IPS-18c (cell line): ENCODE data around the gene RAB14.

Experiments used
- H3K4me3 ChIP-seq: 2 replicates; pipeline ENCODE4 v1.7.0; 2013; ENCODE audit warnings: low read depth, mild to moderate bottlenecking, low read length, moderate library complexity; ENCODE audit not compliant: insufficient read depth
- H3K9me3 ChIP-seq: one replicate; pipeline ENCODE4 v1.6.1; 2013; ENCODE audit warnings: mild to moderate bottlenecking, low read length, moderate library complexity; ENCODE audit not compliant: control insufficient read depth, insufficient read depth

RAB14 gene

GRCh38 chr9:121222524-121223171 lies 21.0 kb upstream of the RAB14 start:
- Histone ChIP-seq H3K4me3 (no peak overlapping the region), H3K9me3 (no peaks in the 10 kb centered on the region)

- no peak overlapping the region for H3K4me3 ChIP-seq
- no peaks in the 10 kb centered on the region for H3K9me3 ChIP-seq
Measured at GRCh38 chr9:121221664-121222055, 20.0 kb upstream of the RAB14 start.

- Histone ChIP-seq H3K4me3 (no peak overlapping the region), H3K9me3 (no peaks in the 10 kb centered on the region)
Measured at GRCh38 chr9:121220996-121221663, 19.5 kb upstream of the RAB14 start.

- H3K9me3 ChIP-seq: no peaks in the 10 kb centered on the region
- H3K4me3 ChIP-seq: no peak overlapping the region
Measured at GRCh38 chr9:121219530-121219929, 17.9 kb upstream of the RAB14 start.

GRCh38 chr9:121218357-121219027 lies 16.8 kb upstream of the RAB14 start:
- Histone ChIP-seq H3K4me3 (no peak overlapping the region), H3K9me3 (no peaks in the 10 kb centered on the region)

GRCh38 chr9:121217609-121218292 lies 16.1 kb upstream of the RAB14 start:
- Histone ChIP-seq H3K9me3 (no peaks in the 10 kb centered on the region), H3K4me3 (no peak overlapping the region)

- no peaks in the 10 kb centered on the region for H3K9me3 ChIP-seq
- no peak overlapping the region for H3K4me3 ChIP-seq
Measured at GRCh38 chr9:121216271-121216805, 14.7 kb upstream of the RAB14 start.

- no peak overlapping the region for H3K4me3 ChIP-seq
Measured at GRCh38 chr9:121214005-121214404, 12.3 kb upstream of the RAB14 start.

GRCh38 chr9:121213136-121213806 lies 11.6 kb upstream of the RAB14 start:
- H3K4me3 ChIP-seq: no peak overlapping the region
- H3K9me3 ChIP-seq: no peaks in the 10 kb centered on the region

More at GRCh38 chr9:121214005-121214404, 12.3 kb upstream of the RAB14 start:
- H3K9me3 ChIP-seq: no peaks in the 10 kb centered on the region

GRCh38 chr9:121210536-121210935 lies 8.9 kb upstream of the RAB14 start:
- H3K9me3 ChIP-seq: no peaks in the 10 kb centered on the region
- no peak overlapping the region for H3K4me3 ChIP-seq

- H3K4me3 ChIP-seq: no peak overlapping the region
- H3K9me3 ChIP-seq: no peaks in the 10 kb centered on the region
Measured at GRCh38 chr9:121207371-121207940, 5.8 kb upstream of the RAB14 start.

- no peak overlapping the region for H3K4me3 ChIP-seq
- H3K9me3 ChIP-seq: no peaks in the 10 kb centered on the region
Measured at GRCh38 chr9:121206516-121207370, 5.1 kb upstream of the RAB14 start.

- H3K9me3 ChIP-seq: peaks cover 2% of the 10 kb centered on the region
Measured at GRCh38 chr9:121204611-121205010, 2.9 kb upstream of the RAB14 start.

GRCh38 chr9:121204121-121204520 lies 2.5 kb upstream of the RAB14 start:
- Histone ChIP-seq H3K9me3 (peaks cover 2% of the 10 kb centered on the region), H3K4me3 (no peak overlapping the region)

More at GRCh38 chr9:121204611-121205010, 2.9 kb upstream of the RAB14 start:
- H3K4me3 ChIP-seq: no peak overlapping the region

GRCh38 chr9:121201045-121201737 lies 478 bp downstream of the RAB14 start:
- H3K4me3 ChIP-seq: peak overlapping the region; percentile 86
- peaks cover 2% of the 10 kb centered on the region for H3K9me3 ChIP-seq
